GM19324 (cell line): ENCODE results near the gene EMC8.
"Not testable (repeated sequence)": the region's sequence is repeated elsewhere in the genome, so short reads cannot be mapped to it uniquely, and the experiment has no call there.

Source experiments
- ATAC-seq: cut with Tn5 transposase; IDR thresholded peaks from one replicate; pipeline ENCODE4 v1.9.1; 2021; ENCODE audit warnings: mild to moderate bottlenecking, moderate library complexity; ENCODE audit not compliant: unreplicated experiment, low FRiP score

EMC8 gene

GRCh38 chr16:85819245-85819644 is 19.9 kb upstream of the EMC8 start:
- ATAC-seq = no peak

GRCh38 chr16:85817195-85817594 is 17.9 kb upstream of the EMC8 start:
- not testable (repeated sequence) for ATAC-seq

- ATAC-seq = no peak
Measured at GRCh38 chr16:85816159-85816558, 16.8 kb upstream of the EMC8 start.

- ATAC-seq = no peak
Measured at GRCh38 chr16:85812811-85813700, 13.7 kb upstream of the EMC8 start.

GRCh38 chr16:85812031-85812807 is 12.9 kb upstream of the EMC8 start:
- ATAC-seq = no peak

GRCh38 chr16:85810742-85811115 is 11.4 kb upstream of the EMC8 start:
- no peak for ATAC-seq

- no peak for ATAC-seq
Measured at GRCh38 chr16:85810097-85810741, 10.9 kb upstream of the EMC8 start.

GRCh38 chr16:85809645-85810044 is 10.3 kb upstream of the EMC8 start:
- ATAC-seq = no peak

GRCh38 chr16:85808926-85809325 is 9.6 kb upstream of the EMC8 start:
- ATAC-seq = no peak

- not testable (repeated sequence) for ATAC-seq
Measured at GRCh38 chr16:85808104-85808503, 8.8 kb upstream of the EMC8 start.

GRCh38 chr16:85807340-85807739 is 8.0 kb upstream of the EMC8 start:
- ATAC-seq = not testable (repeated sequence)

- no peak for ATAC-seq
Measured at GRCh38 chr16:85806539-85806938, 7.2 kb upstream of the EMC8 start.

- ATAC-seq = no peak
Measured at GRCh38 chr16:85805442-85806045, 6.2 kb upstream of the EMC8 start.

- ATAC-seq = no peak
Measured at GRCh38 chr16:85803570-85803969, 4.2 kb upstream of the EMC8 start.

- no peak for ATAC-seq
Measured at GRCh38 chr16:85800321-85800669, 951 bp upstream of the EMC8 start.

- ATAC-seq = no peak
Measured at GRCh38 chr16:85798901-85799496, 345 bp downstream of the EMC8 start.

- no peak for ATAC-seq
Measured at GRCh38 chr16:85798283-85798776, 1.0 kb downstream of the EMC8 start.

- no peak for ATAC-seq
Measured at GRCh38 chr16:85796599-85796998, 2.7 kb downstream of the EMC8 start.

- ATAC-seq = no peak
Measured at GRCh38 chr16:85796152-85796551, 3.2 kb downstream of the EMC8 start.

GRCh38 chr16:85794696-85795095 is 4.6 kb downstream of the EMC8 start:
- ATAC-seq = no peak
